Renal pelvis (tissue), 4 donors: Measurements from ENCODE around the gene CLEC16A. TPM values are rescaled to one million over a fixed set of nuclear protein-coding genes. Genes with fewer than 3 reads are reported as not detected.
"Not testable (repeated sequence)": the region's sequence is repeated elsewhere in the genome, so short reads cannot be mapped to it uniquely, and the experiment has no call there.

ENCODE experiments used
- DNase-seq: peaks from one replicate; pipeline ENCODE4 v3.0.0-alpha.2; 2013
- polyA plus RNA-seq, 3 donors: library from polyadenylated mRNA; unstranded; fragments of 120-200 nt; gene quantifications; one replicate each; pipeline ENCODE4 v1.2.1, GENCODE V29; 2013; ENCODE audit not compliant: insufficient read length in 3 of 3

CLEC16A gene
- polyA plus RNA-seq, 3 donors, result 22.5 to 26.3 (median 25.2) TPM

DNA sequence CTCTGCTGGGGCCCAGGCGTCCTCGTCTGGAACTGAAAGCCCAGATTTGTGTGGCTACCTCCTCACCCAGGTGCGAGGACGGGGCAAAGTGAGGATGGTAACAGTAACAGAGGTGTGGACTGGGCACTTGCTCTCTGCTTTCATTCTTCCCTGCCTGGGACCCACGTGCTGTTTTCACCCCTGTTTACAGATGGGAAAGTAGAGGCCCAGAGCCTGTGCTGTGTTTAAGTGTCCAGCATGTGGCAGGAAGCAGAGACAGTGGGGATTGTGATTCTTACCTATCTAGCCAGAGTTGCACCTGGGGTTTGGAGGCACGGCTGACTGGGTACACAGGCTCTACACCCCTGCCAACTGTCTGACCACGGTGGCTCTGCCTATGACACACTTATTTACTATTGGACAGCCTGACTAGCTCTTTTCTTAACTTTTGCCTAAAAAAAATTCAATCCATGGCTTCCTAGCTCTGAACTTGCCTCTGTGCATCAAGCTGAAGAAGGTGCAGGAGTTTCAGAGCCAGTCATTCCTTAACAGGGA, 155.4 kb downstream of the CLEC16A start:
- DNase-seq, result no peak

DNA sequence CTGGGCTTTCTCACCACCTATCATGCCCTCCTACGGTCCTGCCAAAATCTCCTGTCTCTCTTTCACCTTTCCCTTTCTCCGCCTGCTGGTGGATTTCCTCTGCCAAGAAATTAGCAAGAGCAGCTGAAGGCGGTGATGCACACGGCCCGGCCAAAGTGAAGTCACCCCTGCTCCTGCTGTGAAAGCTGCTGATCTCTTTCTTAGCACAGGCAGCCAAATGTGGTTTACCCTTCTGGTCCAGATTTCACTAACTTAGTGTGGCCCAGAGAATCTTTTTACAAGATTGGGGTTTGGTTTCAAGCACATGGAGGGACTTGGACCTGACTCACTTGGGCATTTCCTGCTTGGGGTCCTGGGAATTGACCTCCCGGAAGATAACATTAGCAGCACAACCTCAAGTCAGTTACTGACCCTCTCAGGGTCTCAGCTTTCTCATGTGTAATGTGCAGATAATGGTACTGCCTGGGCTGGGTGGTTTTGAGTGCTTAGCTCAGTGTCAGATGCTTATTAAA, 155.9 kb downstream of the CLEC16A start:
- DNase-seq, result no peak

DNA sequence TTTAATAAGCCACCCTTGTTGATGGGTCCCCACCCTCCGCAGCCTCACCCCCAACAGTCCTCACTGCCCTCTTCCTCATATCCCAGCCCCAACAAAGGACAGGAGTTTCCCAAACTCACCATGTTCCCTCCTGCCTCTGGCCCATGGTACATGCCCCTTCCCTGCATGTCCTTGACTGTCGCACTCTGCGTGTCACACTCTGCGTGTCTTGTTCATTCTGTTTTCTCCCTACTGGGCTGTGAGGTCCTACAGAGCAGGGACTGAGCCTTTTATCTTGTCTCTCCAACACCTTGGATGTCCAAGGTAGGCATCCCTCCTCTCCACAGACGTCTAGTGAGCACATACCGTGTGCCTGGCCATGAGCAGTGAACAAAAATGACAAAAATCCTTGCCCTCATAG, 156.9 kb downstream of the CLEC16A start:
- no peak for DNase-seq

DNA sequence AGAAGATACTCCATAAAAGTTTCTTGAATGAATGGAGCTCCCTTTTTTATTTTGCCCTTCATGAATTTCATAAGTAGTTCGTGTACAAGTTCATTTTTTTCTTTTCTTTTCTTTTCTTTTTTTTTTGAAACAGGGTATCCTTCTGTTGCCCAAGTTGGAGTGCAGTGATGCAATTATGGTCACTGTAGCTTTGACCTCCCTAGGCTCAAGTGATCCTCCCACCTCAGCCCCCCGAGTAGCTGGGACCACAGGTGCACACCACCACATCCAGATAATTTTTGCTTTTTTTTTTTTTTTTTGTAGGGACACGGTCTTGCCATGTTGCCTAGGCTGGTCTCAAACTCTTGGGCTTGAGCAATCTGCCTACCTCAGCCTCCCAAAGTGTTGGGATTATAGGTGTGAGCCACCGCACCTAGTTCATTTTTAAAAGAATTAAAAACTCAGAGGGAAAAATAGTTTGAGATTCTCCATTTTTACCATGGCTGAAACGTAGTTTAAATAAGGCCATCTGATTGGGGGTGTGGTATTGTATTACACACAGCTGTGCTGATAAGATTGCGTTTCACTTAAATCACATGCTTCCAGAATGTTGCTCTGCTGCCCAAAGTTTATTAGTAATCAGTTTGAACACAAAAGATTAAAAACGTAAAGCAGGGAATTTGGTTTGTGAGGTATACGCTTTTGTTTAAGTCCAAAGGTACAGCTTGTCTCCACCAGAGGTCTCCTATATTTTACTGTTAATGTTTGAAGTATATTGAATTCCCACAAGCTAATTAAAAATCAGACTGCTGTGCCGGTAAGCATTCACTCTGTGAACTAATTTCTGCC, 157.5 kb downstream of the CLEC16A start:
- no peak for DNase-seq

DNA sequence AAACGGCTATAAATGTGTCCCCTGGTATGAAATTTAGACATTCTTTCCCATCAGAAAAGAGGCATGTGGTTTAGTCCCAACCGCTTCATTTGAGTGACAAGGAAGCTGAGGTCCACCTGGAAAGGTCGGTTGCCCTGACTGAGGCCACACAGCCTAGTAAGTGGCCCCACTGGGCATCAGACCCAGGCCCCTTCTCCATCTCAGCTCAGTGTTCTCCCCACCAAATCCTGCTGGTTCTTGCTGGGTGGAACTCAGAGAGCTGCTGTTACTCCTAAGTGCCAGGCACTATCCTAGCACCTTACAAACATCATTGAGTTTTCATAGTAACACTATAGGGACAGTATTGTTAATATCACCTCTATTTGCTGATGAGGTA, 158.1 kb downstream of the CLEC16A start:
- no peak for DNase-seq

DNA sequence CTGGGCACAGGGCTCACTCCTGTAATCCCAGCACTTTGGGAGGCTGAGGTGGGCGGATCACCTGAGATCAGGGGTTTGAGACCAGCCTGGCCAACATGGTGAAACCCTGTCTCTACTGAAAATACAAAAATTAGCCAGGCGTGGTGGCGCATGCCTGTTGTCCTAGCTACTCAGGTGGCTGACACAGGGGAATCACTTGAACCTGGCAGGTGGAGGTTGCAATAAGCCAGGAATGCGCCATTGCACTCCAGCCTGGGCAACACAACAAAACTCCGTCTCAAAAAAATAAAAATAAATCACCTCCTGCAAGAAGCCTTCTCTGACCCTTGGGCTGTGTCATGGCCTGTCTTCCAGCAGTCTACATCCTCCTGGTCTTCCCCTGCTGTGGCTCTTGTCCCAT, 158.9 kb downstream of the CLEC16A start:
- not testable (repeated sequence) for DNase-seq

DNA sequence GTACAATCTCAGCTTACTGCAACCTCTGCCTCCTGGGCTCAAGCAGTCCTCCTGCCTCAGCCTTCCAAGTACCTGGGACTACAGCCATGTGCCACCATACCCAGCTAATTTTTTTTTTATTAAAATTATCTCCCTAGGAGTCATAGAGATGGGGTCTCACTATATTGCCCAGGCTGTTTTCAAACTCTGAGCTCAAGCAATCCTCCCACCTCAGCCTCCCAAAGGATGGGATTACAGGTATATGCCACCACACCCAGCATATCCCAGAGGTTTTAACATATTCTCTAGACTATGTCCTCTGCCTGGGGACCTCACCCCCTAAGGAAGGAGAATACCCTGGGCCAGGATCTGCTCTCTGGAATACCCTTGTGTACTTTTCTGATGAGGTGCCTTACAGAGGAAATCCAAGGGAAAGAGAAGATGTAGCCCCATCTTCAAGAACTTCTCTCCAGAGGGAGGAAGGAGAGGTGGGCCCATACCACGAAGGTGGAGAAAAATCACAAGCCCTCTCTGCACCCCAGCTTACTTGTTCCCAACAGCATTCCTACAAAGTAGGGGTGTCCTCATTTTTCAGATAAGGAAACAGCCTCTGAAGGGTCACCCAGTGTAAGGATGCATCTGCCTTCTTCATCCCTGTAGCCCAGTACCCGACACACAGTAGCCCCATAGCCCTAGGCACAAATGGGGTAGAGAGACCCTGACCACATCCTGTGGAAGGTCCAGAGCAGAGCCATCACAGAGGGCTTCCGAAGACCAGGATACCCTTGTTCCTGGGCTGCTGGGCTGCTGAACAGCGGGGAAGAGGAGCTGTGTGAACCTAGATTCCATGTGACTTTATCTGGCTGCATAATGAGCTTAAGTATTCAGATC, 160.0 kb downstream of the CLEC16A start:
- DNase-seq, result no peak

DNA sequence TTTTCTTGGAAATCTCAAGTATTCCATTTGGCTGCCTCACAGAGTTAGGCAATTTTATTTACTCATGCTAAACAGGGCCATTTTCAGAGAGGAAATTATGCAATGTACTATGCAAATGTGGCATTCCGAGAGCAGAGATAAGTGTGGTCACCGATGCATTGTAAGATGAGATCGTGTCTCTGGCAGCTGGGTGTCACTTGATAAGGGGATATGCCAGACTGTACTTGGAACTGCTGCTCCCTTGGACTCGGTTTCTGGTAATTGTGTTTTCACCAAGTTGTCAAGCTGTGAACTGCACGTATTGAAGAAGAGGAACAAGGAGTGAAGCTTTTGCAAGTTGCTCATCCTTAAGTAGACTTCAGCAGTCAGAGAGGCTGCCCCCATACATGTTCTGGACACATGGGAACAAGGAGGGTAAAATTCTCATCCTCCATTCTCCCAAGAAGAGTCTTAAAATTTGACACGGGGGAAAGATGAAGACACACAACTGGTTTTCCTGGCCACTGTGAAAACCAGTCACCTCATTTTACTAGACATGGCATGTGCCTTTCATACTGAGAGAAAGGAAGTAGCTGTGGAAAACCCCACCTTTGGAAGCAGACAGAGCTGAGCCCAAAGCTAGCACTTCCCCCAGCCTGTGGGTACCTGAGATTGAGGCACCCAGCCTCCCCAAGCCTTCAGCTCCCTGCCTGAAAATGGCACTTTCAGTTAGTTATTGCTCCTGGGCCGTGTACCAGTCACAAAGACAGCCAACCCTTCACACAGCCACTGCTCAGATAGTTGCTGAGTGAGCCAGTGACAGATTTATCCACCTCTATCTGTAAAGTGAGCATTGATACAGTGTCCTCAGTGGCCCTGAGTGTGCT, 160.9 kb downstream of the CLEC16A start:
- no peak for DNase-seq

DNA sequence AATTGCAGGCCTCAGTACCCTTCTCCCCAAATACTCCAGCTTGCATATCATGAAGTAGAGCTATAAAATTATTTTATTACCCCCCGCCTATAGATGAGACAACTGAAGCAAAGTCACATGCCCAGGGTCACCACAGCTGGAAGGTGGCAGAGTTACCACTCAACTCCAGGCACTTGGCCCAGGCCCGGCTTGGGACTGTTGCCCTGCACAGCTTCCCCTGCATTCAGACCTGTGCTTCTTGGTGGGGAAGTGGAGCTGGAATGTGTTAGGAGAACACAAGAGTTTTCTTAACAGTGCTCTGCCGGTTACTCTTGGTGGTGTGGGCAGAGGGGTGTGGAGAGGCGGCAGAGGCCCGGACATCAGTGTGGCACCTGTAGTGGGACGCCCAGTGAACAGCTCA, 162.4 kb downstream of the CLEC16A start:
- no peak for DNase-seq

DNA sequence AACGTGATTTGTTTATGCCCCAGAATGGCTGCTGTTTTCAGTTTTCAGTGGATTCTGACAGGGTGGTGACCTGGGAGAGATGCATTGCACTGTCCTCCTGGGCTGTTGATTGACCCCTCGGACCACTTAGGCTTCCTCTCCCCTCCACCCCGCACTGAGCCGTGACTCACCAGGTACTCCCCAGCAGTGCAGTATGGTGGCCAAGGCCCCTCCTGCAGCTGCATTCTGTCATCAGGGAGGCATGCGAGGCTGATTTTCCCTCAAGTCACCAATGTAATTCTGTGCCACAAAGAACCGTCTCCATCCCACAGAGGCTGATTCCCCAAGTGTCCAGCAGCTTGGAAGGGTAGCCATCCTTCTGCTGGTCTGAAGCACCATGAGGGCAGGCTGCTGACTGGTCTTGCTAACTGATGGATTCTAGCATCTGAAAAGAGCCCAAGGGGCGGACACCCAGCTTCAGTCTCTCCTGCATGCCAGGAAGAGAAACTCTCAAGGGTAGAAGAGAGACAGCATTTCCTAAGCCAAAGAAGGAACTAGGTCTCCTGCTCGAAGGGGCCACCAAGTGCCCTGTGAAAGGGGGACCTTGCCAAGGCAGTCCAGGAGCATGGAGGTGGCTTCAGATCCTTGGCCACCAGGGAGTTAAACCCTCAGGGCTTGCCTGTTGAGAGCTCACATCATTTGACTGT, 163.6 kb downstream of the CLEC16A start:
- no peak for DNase-seq

DNA sequence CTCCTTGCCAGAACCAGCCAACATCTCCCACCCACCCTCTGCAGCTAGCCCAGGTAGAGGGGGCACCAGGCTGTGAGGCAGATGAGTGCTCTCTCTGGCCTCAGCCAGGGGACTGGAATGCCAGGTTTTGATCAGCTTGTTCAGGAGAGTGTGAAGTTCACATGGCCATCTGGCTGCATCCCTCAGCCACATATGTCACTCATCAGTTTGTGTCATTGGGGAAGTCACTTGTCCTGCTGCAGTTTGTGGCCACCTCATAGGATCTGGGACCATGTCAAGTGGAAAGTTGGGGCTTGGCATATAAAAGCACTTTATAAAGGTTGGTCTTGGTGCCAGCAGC, 164.1 kb downstream of the CLEC16A start:
- DNase-seq, result no peak

DNA sequence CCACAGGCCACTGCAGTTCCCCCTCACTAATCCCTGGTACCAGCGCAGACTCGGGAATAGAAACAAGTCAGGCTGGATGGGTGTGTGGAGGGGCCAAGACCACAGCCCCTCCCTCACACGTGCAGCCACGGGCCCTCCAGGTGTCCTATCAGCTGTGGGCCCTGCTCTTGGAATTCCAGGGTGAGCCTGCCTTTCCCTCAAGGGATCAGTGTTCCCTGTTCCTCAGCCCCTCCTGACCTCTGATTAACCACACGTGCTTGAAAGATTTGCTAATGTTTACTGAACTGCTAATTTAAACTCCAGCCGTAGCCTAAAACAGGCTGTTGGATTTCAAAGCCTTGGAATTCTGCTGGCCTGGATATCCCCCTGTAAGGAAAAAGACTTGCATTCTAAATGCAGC, 165.2 kb downstream of the CLEC16A start:
- no peak for DNase-seq

DNA sequence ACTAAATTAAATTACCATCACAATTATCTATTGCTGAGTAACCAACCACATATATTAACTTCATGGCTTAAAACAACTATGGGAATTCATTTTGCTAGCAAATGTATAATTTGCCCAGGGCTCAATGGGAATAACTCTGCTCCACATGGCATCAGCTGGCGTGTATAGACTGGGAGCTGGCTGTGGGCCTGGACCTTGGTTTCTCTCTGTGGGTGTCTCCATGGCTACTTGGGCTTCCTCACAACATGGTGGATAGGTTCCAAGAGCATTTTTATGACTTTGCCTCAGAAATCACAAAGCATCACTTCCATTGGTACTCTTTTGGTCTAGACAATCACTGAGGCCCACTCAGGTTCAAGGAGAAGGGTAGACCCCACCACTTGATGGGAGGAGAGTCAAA, 166.8 kb downstream of the CLEC16A start:
- no peak for DNase-seq

DNA sequence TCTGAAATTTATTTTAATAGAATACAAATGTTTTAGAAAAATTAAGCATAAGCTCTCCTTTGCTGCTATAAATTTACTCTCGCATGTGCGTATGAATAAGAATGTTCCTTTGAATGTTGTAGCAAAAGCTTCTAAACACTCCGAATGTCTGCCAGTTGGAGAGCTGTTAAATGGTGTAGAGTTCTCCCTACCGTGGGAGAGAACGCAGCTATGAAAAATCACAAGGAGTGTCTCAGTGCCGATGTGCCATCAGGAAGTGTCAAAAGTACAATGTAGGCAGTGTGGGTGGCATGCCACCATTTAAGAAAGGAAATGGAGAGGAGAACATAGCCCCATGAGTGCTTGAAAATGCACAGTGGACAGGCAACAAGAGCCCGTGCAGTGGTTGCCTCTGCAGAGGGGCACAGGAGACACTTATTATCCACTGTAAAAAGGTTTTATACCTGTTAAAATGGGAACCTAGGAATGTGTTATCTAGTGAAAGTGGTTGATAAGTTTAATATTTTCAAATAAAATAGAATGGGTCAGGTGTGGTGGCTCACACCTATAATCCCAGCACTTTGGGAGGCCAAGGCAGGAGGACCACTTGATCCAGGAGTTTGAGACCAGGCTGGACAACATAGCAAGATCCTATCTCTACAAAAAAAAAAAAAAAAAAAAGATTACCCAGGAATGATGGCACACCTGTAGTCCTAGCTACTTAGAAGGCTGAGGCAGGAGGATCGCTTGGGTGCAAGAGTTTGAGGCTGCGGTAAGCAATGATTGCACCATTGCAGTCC, 167.7 kb downstream of the CLEC16A start:
- DNase-seq, result no peak

DNA sequence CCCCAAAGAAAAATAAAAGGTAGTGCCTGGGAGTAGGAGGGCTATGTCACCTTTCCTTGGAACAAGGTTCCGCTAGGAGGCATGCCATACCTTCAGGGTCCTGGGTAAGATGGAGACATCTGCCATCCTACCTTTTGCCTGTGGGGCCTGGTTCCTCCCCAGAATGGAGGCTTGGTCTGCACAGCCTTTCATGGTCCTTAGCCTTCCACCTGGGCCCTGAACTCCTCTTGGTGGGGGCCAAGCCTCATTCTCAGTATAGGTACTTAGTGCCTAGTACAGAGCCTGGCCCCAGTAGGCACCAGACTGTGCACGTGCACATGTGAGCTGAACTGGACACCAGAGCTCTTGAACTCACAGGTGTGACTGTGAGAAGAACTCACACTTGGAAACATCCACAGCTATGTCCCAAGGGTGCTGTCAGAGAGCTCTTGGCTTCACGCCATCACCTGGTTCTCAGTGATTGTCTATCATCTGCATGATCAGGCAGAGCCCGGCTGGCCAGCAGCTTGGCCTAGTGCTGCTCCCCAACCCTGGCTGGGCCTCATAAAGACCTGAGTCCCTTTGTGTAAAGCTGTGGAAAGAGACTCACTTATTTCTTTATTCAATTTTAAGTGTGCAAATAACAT, 168.5 kb downstream of the CLEC16A start:
- no peak for DNase-seq

DNA sequence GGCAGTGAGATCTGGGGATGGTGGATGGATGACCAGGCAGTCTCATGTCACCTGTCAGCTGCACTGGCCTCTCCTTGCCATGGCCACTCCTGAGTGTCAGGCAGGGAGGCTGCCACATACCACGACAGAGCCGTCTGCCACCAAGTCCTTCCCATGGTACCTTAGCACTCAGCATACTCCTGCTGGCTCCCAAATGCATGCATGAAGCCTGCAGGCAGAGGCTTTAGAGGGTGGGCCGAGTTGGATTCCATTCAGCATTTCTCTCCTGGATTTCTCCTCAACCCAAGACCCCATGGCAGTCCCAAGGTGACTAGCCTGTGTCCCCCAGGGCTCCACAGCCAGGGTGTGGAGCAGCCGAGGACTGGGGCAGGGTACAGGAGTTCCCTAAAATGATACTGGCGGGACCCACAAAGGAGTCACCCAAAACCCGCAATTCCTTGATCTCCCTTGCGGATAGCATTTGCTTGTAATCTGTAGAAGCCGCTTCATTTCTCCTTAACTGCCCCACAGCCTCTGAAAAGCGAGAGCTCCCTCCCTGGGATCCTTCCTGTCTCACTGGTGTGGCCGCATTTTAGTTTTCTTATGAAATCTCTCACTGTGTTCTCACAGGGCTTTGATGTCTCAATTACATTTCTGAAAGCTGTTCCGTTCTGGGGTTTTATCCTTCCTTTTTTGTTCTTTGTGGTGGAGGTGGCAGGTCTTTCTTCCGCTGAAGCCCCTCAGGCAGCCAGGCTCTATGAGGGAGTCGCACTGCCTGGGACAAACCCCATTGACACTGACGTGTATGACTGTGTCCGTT, 170.2 kb downstream of the CLEC16A start:
- no peak for DNase-seq

DNA sequence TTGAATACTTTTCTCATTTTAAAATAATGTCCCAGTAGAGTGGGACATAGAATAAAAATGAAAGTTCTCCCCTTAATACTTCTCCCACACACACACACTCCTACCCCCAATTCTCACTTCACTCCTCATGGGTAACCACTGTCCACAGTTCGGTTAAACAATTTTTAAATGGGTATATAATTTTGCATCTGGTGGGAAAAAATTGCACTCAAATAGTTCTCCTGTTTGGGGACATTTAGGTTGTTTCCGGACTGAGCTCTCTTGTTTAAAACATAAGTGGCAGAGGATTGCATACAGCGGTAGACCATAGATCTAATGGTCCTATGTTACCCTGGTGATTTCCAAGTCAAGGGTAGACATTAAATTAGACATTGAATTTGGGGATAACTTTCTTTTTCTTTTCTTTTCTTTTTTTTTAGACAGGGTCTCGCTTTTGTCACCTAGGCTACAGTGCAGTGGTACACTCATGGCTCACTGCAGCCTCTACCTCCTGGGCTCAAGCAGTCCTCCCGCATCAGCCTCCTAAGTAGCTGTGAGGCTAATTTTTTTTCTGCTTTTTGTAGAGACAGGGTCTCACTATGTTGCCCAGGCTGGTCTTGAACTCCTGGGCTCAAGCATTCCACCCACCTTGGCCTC, 173.3 kb downstream of the CLEC16A start:
- no peak for DNase-seq

DNA sequence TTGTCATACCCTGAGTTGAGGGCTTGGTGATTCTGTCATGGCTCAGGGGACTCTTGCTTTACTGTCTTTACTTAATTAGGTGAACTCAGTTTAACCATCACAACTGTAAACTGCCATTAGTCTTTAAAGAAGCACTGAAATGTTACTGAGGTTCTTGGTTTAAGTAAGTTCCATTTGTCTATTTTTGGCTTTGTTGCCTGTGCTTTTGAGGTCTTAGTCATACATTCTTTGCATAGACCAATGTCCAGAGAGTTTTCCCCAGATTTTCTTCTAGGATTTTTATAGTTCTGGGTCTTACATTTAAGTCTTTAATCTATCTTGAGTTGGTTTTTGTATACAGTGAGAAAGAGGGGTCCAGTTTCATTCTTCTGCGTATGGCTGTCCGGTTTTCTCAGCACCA, 174.1 kb downstream of the CLEC16A start:
- no peak for DNase-seq
